Neural progenitor cell (in vitro differentiated cells): ENCODE data around the gene PRAC2.

Source experiments
- EZH2phosphoT487 ChIP-seq: fragments of 200-600 bp; sonication (generic); IDR thresholded peaks from 2 replicates; pipeline ENCODE4 v1.6.1; 2017; ENCODE audit warnings: antibody characterized with exemption
- TF ChIP-seq, protein P1 (sequence below): fragments of 200-600 bp; sonication (generic); IDR thresholded peaks from 2 replicates; pipeline ENCODE4 v1.5.1; 2017; ENCODE audit warnings: antibody characterized with exemption, mild to moderate bottlenecking

- TF ChIP-seq, protein P1, sequence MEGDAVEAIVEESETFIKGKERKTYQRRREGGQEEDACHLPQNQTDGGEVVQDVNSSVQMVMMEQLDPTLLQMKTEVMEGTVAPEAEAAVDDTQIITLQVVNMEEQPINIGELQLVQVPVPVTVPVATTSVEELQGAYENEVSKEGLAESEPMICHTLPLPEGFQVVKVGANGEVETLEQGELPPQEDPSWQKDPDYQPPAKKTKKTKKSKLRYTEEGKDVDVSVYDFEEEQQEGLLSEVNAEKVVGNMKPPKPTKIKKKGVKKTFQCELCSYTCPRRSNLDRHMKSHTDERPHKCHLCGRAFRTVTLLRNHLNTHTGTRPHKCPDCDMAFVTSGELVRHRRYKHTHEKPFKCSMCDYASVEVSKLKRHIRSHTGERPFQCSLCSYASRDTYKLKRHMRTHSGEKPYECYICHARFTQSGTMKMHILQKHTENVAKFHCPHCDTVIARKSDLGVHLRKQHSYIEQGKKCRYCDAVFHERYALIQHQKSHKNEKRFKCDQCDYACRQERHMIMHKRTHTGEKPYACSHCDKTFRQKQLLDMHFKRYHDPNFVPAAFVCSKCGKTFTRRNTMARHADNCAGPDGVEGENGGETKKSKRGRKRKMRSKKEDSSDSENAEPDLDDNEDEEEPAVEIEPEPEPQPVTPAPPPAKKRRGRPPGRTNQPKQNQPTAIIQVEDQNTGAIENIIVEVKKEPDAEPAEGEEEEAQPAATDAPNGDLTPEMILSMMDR, result no peak
- no peak for TF ChIP-seq EZH2phosphoT487
These were observed 11.5 kb downstream of the PRAC2 start for GRCh38 chr17:48734333-48735061.
